ENCODE measurements around the gene KCNJ3.

KCNJ3 gene

DNA sequence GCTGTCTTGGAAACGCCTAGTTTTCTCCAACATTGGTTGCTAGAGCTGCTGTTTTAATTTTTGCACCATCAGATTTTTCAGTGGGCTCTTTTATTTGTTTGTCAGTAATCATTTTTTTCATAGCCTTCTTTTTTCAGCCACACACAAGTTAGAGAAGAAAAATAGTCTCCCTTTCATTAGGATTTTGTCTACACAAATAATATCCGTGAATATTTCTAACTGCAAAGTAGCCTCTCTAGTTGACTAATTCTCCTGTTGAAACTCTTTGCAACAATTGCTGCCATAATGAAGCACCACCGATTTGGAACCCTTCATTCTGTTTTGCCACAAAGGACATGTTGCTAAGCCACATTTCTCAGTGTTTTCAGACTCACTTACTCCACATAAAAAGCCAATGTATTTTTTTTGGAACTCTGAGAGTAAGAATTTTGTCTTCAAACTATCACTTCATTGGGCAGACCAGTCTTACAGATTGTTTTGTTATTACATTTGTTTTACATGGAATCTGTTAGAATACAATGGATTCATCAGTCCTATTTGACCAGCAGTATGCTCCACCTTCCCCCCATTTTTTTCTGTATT is 9.6 kb downstream of the KCNJ3 start:
- DNase-seq: no peak

DNA sequence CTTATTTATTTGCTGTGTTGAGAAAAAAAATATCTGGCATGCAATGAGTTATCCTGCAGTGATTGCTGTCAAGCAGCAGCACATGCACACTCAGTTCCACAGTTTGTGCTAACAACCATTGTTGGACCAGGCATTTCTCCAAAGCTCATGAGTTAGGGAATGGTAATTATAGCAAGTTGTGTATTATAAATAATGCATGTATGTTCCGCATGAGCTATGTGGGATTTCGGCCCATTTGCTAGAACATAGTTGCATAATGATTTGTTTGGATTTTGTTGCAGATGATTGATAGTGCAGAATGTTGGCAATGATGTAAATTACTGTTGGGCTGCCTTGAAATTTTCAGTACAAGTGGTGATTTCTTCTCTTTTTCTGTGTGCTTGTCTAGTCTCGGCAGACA is 10.7 kb downstream of the KCNJ3 start:
- DNase-seq: no peak

DNA sequence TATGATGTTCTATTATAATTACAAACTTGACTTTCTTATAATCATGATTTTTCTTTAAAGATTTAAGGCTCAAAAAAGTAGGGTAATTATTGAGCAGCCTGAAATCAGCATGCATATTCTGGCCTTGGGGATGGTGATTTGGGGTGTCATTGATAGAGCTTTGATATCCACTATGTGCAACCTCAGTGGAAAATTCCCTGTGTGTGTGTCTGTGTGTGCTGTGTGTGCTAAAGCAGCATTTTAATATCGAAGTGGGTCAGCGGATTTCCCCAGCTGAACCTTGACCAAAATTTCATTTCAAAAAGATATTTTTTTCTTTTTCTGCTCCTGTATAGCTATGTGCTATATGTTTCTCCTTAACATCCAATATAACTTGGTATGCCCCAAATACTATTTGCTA is 11.6 kb downstream of the KCNJ3 start:
- no peak for DNase-seq

DNA sequence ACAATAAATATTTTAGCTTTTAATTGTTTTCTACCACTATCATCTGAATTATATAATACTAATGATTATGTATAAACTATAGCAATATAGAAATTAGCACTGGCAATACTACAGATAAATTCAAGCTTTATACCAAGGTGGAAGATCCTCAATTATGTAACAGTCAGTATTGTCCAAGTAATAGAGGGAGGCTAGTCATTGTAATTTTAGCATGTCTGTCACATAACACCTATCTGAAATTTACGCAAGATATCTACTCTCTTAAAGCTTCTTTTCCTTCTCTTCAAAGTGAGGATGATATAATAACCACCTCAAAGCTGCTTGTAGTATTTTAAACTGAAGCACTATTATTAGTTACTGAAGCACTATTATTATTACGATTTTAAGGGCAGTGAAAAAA is 12.2 kb downstream of the KCNJ3 start:
- no peak for DNase-seq

DNA sequence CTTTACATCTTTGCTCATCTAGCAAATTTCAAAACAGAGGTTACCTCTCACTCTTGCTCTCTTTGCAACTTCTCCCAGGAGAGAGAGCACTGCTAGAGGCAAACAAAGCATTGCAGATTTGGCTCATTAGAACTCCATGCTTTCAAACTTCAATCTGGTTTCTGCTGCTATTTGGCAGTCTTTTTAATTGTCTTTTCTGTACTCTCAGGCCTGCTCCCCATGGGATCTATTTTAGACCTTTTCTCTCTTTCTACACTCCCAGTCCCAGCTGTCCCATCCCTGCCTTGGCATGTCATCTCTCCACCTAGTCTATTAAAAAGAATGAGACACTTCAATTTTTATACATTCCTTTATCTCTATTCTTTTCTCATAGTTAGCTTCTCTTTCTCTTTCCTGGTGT is 15.2 kb downstream of the KCNJ3 start:
- no peak for DNase-seq

DNA sequence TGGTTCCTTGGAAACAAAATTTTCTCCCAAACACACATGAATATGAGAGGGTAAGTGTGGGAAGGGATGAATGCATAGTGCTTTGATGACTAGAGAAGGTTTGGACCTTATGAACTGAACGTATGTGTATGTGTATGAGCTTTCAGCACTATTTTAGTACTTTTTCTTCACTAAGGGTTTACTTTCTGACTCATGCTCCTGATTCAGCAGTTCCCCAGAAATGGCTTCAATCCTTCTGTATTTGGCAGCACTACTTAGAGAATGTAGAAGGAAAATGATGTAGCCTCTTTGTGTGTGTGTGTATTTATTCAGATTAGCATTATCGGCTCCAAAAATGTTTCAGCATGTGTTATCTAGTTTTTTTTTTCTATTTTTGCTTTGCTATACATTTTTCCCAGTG is 22.2 kb downstream of the KCNJ3 start:
- no peak for DNase-seq

DNA sequence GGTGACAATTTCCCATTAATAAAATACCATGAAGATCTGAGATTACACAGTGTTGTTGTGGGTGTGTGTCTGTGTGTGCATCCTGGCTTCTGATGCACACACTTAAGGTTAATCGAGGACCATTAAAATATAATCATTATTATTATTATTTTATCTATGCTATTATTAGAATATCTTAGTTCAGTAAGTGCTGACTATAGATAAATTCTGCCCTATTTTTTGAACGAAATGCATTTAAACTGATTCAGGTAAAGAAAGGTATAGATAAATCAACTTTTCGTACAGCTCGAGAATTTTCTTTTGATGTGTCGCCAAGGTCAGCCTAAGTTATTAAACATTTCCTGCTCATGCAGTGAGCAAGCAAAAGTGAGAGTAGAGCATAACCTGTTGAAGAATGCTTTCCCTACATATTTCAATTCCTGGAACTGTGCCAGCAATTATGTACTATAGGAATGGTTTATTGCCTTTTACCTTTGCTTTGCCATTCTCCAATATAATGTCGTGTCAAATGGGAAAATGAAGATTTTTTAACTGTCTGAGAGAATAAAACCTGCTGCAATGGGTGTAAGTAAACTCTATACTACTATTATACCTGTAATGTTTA is 25.8 kb downstream of the KCNJ3 start:
- DNase-seq: no peak

DNA sequence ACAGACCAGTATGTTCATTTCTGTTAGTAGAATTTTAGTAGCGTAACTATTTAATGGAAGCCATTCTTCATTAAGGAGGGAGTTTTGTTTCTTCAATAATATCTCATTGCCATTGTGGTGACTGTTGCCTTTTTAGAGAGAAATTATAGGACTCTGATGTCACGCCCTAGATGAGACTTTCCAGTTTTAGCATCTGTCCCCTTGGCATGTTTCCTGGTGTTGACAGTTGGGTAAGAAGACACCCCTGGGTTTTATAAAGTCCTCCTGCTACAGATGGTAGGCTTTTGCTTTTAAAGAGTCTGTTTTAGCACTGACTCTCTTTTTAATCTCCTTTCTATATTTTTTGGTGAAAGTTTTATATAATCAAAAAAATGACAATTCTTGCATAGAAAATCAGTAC is 41.9 kb downstream of the KCNJ3 start:
- no peak for DNase-seq

DNA sequence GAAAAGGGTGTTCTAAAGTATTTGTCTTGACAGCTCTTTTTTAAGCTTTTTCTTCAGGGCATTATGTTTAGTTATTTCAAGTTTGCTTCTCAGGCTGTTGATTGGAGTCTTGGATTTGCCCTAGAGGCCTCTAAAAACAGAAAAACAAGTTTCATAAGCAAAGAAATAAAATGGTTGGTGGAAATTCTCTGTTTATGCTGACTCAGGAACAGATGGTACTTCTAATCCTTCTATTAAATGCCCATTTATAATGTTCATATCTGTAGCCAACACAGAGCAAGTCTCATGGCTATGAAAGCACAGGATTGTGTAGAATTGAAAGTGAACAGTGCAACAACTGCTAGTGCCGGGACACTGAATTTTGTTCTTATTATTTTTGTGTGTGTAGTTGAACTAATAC is 60.4 kb downstream of the KCNJ3 start:
- DNase-seq: no peak

DNA sequence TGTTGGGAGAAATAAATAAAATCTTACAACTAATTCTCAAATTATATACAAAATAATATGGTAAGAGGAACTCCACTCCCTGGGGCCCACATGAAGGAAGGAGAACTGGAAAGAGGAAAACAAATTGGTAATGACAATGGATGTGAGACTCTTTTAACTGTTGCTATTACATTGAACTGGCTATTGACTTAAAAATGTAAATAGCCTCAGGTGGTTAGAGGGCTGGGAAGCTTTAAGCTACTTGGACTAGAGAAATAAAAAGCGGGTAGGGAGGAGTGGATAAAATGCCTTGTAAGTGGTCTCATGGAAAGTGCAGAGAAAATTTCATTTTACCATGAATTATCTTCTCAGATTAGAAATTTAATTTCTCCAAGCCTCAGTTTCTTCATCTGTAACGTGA is 64.1 kb downstream of the KCNJ3 start:
- DNase-seq: no peak

DNA sequence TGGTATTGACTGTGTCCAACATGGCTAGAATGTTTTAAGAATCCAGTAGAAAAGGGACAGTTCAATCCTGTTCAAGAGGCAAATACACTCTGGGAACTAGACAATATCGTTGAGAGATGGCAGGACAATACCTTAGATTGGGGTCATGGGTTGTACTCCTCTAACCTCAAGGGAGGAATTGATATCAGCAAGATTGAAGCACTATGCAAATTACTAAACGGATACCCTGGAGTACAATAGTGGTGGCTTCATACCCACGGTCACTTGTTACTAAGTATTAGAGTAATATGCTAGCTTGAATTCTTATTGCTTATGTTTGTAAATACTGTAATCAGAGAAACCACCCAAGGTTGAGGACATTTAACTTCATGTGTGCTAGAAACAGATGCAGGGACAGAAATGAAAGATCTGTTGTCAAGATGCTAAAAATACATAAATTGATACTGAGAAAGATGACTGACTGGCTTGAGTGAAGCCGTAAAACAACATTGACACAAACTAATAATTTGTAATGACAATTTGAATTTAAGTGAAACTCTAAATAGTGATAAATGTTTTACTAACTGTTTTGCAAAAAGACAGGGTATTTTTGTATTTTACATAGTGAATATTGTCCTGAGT is 73.3 kb downstream of the KCNJ3 start:
- DNase-seq: no peak

DNA sequence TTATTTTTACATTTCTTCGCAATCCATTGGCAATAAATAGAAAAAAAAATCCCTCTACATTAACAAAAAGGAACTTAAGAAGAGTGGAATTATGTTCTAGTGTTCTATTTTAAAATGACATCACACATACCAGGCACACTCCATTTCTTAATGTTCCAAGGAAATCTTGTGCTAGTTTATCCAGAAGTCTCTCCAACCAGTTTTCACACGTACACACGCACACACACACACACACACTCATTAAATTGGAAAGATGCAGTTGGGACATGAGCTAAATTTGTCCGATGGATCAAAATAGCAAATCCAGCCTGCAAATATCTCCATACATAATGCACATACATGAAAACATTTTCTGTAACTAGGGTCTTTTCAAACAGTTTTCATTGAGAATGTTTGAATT is 78.3 kb downstream of the KCNJ3 start:
- DNase-seq: no peak

DNA sequence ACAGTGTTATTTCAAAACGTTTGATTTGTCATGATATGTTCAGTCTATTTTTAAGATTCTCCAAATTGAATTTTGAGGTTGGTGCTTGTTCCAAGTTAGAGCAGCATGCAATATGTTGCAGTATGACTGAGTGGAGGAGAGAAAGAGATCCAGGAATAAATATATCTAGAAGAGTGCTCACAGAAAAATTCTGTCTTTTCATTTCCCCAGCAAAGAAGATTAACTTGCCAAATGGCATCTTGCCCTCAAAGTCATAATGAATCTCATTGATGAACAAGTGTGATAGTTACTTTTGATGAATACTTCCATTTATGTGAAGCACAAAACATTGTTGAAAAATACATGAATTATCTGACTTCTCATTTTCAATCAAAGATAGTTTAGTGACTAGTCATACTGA is 95.9 kb downstream of the KCNJ3 start:
- DNase-seq: no peak

DNA sequence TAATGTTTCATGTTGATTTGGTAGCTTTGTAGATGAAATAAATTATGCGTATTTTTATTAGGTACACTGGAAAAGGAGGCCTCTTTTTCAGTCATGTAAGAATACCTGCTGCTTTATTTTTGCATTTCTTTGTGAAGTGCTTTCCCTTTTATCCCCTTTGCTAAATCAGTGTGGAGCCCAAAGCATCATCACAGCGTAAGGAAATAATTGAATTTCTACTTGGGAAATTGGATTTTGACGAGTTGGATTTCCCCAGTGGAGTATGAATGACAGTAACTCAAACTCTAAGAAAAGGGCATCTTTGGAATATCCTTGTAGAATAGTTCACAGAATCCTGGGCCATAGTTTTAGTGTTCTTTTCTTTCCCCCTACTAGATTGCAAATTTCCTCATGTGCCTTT is 97.2 kb downstream of the KCNJ3 start:
- no peak for DNase-seq

DNA sequence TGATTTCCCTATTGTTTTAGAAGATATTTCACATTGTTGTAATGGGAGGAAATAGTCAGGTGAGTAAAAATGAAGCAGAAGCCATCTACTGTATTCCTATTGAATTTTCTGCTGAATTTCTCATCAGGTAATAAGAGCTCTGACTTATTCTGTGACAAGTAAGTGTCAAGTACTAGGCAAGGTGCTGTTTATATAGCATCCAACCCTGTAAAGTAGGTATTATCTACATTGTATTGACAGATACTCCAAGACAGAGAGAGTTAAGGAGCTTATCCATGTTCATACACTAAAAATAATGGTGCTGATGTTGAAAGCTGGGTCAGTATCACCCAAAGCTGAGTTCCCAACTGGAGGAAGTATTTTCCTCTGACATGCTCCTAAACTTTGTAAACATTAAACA is 106.0 kb downstream of the KCNJ3 start:
- DNase-seq: no peak

DNA sequence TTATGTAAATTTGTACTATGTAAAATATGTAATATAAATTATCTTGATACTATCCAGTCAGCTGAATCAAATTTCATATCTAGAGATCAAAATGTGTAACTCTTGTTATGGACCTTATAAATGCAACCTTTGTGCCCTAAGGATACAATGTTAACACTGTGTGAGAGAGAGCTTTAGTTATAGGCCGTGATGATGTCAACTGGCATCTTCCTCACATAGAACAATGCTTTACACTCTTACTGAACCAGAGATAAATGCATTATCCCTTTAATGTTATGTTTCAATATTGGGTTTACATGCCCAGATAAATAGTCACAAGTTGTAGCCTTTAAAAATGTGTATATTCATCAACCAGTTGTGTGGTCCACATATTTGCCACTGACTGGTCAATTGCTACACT is 115.1 kb downstream of the KCNJ3 start:
- no peak for DNase-seq

DNA sequence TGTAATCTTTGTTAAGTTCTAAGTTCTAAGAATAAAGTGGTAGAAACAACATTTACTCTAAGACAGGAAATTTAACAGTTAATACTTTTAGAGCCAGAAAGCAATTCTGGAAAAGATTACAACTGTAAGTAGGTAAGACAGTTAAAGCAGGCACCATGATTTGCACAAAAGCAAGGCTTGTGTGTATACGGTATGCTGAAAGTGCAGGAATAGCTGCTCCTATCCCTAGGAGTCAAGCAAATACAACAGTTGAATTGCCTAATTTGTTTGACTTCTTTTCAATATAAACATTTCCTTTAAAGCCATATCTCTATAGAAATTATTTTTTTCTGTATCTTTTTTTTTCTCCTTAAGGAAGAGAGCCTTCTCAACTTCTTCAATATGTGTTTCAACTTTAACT is 116.4 kb downstream of the KCNJ3 start:
- no peak for DNase-seq

DNA sequence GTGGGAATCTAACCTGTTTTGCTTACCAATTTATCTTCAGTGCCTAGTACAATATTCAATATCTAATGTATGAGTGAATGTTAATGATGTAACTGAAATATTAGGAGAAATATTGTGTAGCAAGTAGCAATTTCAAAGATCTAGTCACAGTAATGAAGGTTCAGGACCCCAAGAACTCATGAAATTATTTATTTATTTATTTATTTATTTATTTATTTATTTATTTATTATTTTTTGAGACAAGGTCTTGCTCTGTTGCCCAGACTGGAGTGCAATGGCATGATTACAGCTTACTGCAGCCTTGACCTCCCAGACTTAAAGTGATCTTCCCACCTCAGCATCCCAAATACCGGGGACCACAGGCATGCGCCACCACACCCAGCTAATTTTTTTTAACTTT is 126.9 kb downstream of the KCNJ3 start:
- no peak for DNase-seq

DNA sequence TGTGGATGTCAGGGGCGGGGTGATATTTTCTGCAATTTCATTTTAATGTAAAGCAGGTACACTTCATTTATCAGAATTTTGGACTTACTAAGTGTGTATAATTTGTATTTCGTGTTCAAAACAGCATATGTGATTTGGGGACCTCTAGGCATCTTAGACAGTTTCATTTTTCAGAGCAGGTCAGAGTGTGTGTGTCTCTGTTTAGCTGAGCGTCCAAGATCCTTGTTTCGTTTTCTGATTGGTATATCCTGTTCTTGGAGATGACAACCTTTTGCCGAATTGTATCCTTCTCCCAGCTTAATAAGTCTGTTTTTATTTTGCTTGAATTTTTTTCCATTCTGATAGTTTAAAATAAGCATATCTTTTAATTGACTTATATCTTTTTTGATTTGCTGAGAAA is 128.3 kb downstream of the KCNJ3 start:
- DNase-seq: no peak

DNA sequence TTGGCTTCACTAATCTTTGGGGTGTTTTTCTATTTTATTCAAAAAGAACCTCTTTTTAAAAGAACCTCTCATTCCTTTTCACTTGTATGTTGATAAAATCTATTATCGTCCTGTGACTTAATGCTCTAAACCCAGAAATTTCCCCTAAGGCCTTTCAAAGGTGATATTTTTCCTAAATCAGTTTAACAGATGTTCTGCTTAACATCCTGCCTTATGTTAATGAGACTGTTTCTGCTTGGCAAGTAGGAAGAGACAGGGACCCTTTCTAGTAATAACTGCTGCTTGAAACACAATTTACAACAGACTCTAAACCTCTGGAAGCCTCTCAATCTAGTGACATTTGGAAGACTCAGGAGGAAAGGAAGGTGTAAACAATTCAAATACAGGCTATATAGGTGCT is 128.8 kb downstream of the KCNJ3 start:
- DNase-seq: no peak

DNA sequence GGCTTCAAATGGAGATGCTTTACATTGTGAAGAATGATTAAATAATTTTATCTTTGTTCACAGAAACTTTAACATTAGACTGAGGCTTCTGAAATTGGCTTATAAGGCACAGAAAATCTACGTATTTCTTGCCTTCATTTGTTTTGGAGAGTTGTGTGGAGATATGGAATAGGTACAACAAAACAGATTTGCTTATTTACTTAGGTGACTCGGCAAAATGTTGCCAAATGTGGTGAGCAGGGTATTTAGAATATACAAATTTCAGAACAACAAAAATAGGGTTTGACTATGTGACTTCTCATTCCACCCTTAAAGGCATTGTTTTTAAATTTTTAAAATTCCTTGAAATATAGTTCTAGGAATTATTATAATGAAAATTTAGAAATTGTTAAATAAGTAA is 134.2 kb downstream of the KCNJ3 start:
- no peak for DNase-seq

DNA sequence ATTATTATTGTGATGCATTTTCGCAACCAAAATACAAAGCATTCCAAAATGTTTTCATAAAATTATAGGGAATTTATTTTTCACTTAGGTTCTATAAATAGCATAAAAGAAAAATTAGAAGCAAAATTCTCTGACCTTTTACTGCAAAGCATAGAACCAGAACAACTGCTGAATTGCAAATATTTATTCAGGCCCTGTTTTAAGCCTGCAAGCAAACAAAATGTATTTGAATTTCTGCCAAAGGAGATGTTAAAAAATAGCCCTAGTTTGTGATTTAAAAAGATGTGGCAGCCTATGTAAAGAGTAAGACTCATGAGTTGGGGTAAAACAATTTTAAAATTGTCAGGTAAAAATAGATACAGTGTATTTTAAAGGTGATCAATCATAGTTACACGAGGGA is 138.1 kb downstream of the KCNJ3 start:
- DNase-seq: no peak

DNA sequence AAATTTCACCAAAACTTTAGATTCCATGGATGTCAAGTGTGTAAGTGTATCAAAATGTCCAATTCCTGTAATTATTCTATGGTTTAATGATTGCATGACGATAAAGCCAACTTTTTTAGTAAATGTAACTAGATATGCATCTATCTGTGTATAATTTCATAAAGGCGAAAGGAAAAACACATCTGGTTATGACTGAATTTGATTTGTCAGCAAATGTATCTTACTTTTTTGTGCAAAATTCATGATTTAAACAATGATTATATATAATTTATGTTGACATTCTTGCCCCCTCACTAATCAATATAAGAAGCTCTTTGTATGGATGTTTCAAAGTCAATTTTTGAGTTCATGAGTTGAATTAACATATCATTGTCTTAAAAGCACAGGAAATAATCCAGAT is 138.5 kb downstream of the KCNJ3 start:
- DNase-seq: no peak

DNA sequence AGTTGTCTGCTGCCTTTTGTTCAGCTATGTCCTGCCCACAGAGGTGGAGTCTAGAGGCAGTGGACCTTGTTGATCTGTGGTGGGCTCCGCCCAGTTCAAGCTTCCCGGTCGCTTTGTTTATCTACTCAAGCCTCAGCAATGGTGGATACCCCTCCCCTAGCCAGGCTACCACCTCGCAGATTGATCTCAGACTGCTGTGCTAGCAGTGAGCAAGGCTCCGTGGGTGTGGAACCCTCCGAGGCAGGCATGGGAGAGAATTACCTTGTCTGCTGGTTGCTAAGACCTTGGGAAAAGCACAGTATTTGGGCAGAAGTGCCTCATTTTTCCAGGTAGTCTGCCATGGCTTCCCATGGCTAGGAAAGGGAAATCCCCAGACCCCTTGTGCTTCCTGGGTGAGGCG is 146.0 kb downstream of the KCNJ3 start:
- no peak for DNase-seq

DNA sequence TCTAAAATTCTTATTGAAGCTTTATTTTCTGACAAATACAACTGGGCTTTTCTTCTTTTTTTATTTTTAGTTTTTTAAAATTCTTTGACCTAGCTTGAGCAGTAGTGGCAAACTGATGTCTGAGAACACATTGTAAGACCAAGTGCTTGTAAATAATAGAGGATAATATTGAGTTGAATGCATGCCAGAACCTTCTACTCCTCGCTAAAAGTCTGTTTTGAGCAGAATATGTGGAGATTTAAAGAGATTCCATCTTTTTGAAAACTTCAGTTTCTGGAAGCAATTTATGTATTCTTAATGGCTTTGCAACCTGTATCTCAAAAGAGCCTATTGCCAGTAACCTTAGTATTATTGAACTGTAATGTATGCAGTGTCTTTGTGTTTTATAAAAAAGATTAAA is 148.3 kb downstream of the KCNJ3 start:
- DNase-seq: no peak

Data from activated CD8-positive, alpha-beta memory T cell treated with anti-CD3 and anti-CD28 coated beads for 24 hours (primary cell).